Esophagus mucosa (tissue), 1 donor: ENCODE measurements around the gene DAND5. TPM values are rescaled to one million over a fixed set of nuclear protein-coding genes. Genes with fewer than 3 reads are reported as not detected.

ENCODE experiments used
- ATAC-seq: fragments of 200-7000 bp; cut with Tn5 transposase; one replicate; pipeline ENCODE4 v1.9.1; 2020
- total RNA-seq: library from RNA; stranded (reverse); gene quantifications from one replicate; pipeline ENCODE4 v1.2.4, GENCODE V29; 2023
- donor health status: DM: yes; HTN: yes; CAD: no.

DAND5 gene
- total RNA-seq, 1 donor from 2014 or later = not detected

- ATAC-seq = no peak
Measured at GRCh38 chr19:13023656-13024055, 54.3 kb downstream of the DAND5 start.

Other genes starting within 250 kb of the DAND5 start
- 36.0 TPM for gene TNPO2, start 245.6 kb upstream of the DAND5 start, total RNA-seq
- 122 TPM for gene TRIR, start 234.9 kb upstream of the DAND5 start, total RNA-seq
- 60.9 TPM for gene GET3, start 232.1 kb upstream of the DAND5 start, total RNA-seq
- gene BEST2, start 217.8 kb upstream of the DAND5 start, total RNA-seq = not detected
- gene HOOK2, start 194.0 kb upstream of the DAND5 start, total RNA-seq = 38.2 TPM
- 267 TPM for gene JUNB, start 178.1 kb upstream of the DAND5 start, total RNA-seq
- 304 TPM for gene PRDX2, start 167.8 kb upstream of the DAND5 start, total RNA-seq
- 9.7 TPM for gene THSD8, start 167.5 kb upstream of the DAND5 start, total RNA-seq
- gene RNASEH2A, start 163.0 kb upstream of the DAND5 start, total RNA-seq = 20.0 TPM
- gene RTBDN, start 135.0 kb upstream of the DAND5 start, total RNA-seq = not detected
- not detected for gene MAST1, start 131.1 kb upstream of the DAND5 start, total RNA-seq
- gene DNASE2, start 88.1 kb upstream of the DAND5 start, total RNA-seq = 22.5 TPM
- gene KLF1, start 82.4 kb upstream of the DAND5 start, total RNA-seq = not detected
- gene GCDH, start 78.4 kb upstream of the DAND5 start, total RNA-seq = 16.1 TPM
- 0.56 TPM for gene SYCE2, start 50.3 kb upstream of the DAND5 start, total RNA-seq
- gene FARSA, start 35.9 kb upstream of the DAND5 start, total RNA-seq = 46.6 TPM
- gene CALR, start 31.0 kb upstream of the DAND5 start, total RNA-seq = 586 TPM
- gene RAD23A, start 23.7 kb upstream of the DAND5 start, total RNA-seq = 65.6 TPM
- 20.7 TPM for gene GADD45GIP1, start 12.4 kb upstream of the DAND5 start, total RNA-seq
- gene NFIX, start 25.9 kb downstream of the DAND5 start, total RNA-seq = 101 TPM
- 1.4 TPM for gene LYL1, start 133.3 kb downstream of the DAND5 start, total RNA-seq
- gene TRMT1, start 147.2 kb downstream of the DAND5 start, total RNA-seq = 23.8 TPM
- 40.0 TPM for gene NACC1, start 148.7 kb downstream of the DAND5 start, total RNA-seq
- gene STX10, start 180.8 kb downstream of the DAND5 start, total RNA-seq = 46.0 TPM
- gene IER2, start 180.8 kb downstream of the DAND5 start, total RNA-seq = 97.7 TPM